Panc1 (cell line): Measurements from ENCODE around the gene SRBD1. TPM values are rescaled to one million over a fixed set of nuclear protein-coding genes. Genes with fewer than 3 reads are reported as not detected.

Source experiments
- ATAC-seq: fragments of 200-7000 bp; cut with Tn5 transposase; 2 replicates; pipeline ENCODE4 v1.9.1; 2020; ENCODE audit warnings: mild to moderate bottlenecking, moderate library complexity
- BruUV-seq: library from RNA; stranded (reverse); fragments of 400-500 nt; replicated peaks from 2 replicates; lab custom pipeline; 2021; lab: Mats Ljungman, UMichigan
- CTCF ChIA-PET: fragments of 300-600 bp; sonication (Branson Sonifier 250); formaldehyde crosslinking; loops from one replicate; lab custom pipeline; 2022; ENCODE audit warnings: antibody characterized with exemption; lab: Charles Lee
- POLR2A ChIA-PET: fragments of 300-600 bp; sonication (Branson Sonifier 250); formaldehyde crosslinking; loops from one replicate; lab custom pipeline; 2022; ENCODE audit warnings: antibody characterized with exemption; lab: Charles Lee
- DNase-seq: peaks from one replicate; pipeline ENCODE4 v3.0.0-alpha.2; 2010; ENCODE audit warnings: low read depth, low spot score
- H3K27ac ChIP-seq: 2 replicates; pipeline ENCODE4 v1.5.1; 2011; ENCODE audit warnings: mild to moderate bottlenecking, low read length, inconsistent platforms
- H3K27me3 ChIP-seq: fragments of 200-500 bp; sonication (Bioruptor generic); 2 replicates; pipeline ENCODE4 v1.6.0; 2014; ENCODE audit warnings: low read length, inconsistent platforms; ENCODE audit not compliant: control insufficient read depth, insufficient read depth
- H3K36me3 ChIP-seq: fragments of 200-500 bp; sonication (Bioruptor generic); 2 replicates; pipeline ENCODE4 v1.5.1; 2014; ENCODE audit warnings: inconsistent platforms, mild to moderate bottlenecking, low read length, moderate library complexity; ENCODE audit not compliant: control insufficient read depth, insufficient read depth
- H3K4me1 ChIP-seq: 2 replicates; pipeline ENCODE4 v1.5.1; 2011; ENCODE audit warnings: inconsistent platforms, mild to moderate bottlenecking, low read length, moderate library complexity; ENCODE audit not compliant: control insufficient read depth, insufficient read depth
- H3K4me3 ChIP-seq, 2 experiments: 2 replicates each; pipeline ENCODE4 v1.5.1; 2011 to 2012; ENCODE audit warnings: low read depth in 2 of 2, low read length in 2 of 2, mild to moderate bottlenecking in 2 of 2, inconsistent platforms in 1 of 2, moderate library complexity in 1 of 2
- H3K9me3 ChIP-seq: fragments of 200-500 bp; sonication (Bioruptor generic); 2 replicates; pipeline ENCODE4 v1.5.1; 2014; ENCODE audit warnings: low read depth, mild to moderate bottlenecking, inconsistent platforms, low read length, moderate library complexity; ENCODE audit not compliant: control insufficient read depth, insufficient read depth
- CTCF ChIP-seq: fragments of 450-650 bp; IDR thresholded peaks from 2 replicates; pipeline ENCODE4 v1.5.1; 2017; ENCODE audit warnings: mild to moderate bottlenecking
- POLR2AphosphoS5 ChIP-seq: IDR thresholded peaks from 2 replicates; pipeline ENCODE4 v1.6.1; 2012; ENCODE audit warnings: mild to moderate bottlenecking, low read depth, low read length, moderate library complexity
- REST ChIP-seq, 2 experiments: IDR thresholded peaks; 2 replicates each; pipeline ENCODE4 v1.6.1; 2011 to 2012; ENCODE audit warnings: low read depth in 2 of 2, control low read depth in 1 of 2, low read length in 1 of 2, mild to moderate bottlenecking in 1 of 2, moderate library complexity in 1 of 2; ENCODE audit not compliant: insufficient read depth in 1 of 2
- SIN3A ChIP-seq: IDR thresholded peaks from 2 replicates; pipeline ENCODE4 v1.6.1; 2012; ENCODE audit warnings: low read depth, mild to moderate bottlenecking, low read length, moderate library complexity, borderline replicate concordance; ENCODE audit not compliant: insufficient read depth
- TCF7L2 ChIP-seq: IDR thresholded peaks from 2 replicates; pipeline ENCODE4 v1.6.1; 2011; ENCODE audit warnings: mild to moderate bottlenecking, low read depth, low read length, inconsistent platforms
- in situ Hi-C: cut with HindIII; loops from 2 replicates; pipeline ENCODE4 v1.10.0; 2016; ENCODE audit warnings: low sequenced_read_pairs, low pct_unique_long_range_greater_than_20kb
- intact Hi-C: fragments of 100-400 bp; cut with micrococcal nuclease; formaldehyde crosslinking; loops from one replicate; pipeline ENCODE4 v1.10.0; 2022; ENCODE audit not compliant: unreplicated experiment
- total RNA-seq: library from RNA; stranded (reverse); gene quantifications from one replicate; pipeline ENCODE4 v1.2.1, GENCODE V29; 2021; ENCODE audit not compliant: unreplicated experiment

SRBD1 gene
- total RNA-seq, 1 experiment from 2014 or later, result 9.7 TPM

- CTCF ChIA-PET, result no interaction called here
- Histone ChIP-seq H3K27me3 (no peaks in the 10 kb centered on the region), H3K4me3 (peak overlapping the region; percentile 90 to 95), H3K27ac (no peak overlapping the region; the same call in 1 of the 2 replicates), H3K36me3 (no peaks in the 10 kb centered on the region; the same call in 1 of the 2 replicates), H3K4me1 (peaks cover 16% of the 10 kb centered on the region; the same call in 1 of the 2 replicates), H3K9me3 (no peaks in the 10 kb centered on the region)
- ATAC-seq, result peak; percentile 91
- intact Hi-C loops (no loop called here), in situ Hi-C loops (no loop called here)
- POLR2A ChIA-PET, result no interaction called here
- BruUV-seq, result no TSS peak
- TF ChIP-seq TCF7L2, result peak; percentile 47; the same call in 1 of the 2 replicates
- peak; percentile 45; the same call in 1 of the 2 replicates for TF ChIP-seq POLR2AphosphoS5
- peak; percentile 77 for TF ChIP-seq CTCF
- TF ChIP-seq REST (IDR thresholded peaks at IDR 0.05; ENCODE audit: insufficient read depth in 1 of 2, low read depth in 2 of 2, low read length in 1 of 2), result no peak
- 0 out of 2 replicates have a peak, but pooled peaks have one; percentile 8 for TF ChIP-seq SIN3A
- DNase-seq, result peak; percentile 79
Observed at GRCh38 chr2:45650851-45651414, 39.9 kb upstream of the SRBD1 start.

GRCh38 chr2:45649858-45650811, 39.1 kb upstream of the SRBD1 start:
- Histone ChIP-seq H3K9me3 (no peaks in the 10 kb centered on the region), H3K36me3 (no peaks in the 10 kb centered on the region; the same call in 1 of the 2 replicates), H3K4me1 (peaks cover 16% of the 10 kb centered on the region; the same call in 1 of the 2 replicates), H3K27ac (peak overlapping the region; percentile 73), H3K27me3 (no peaks in the 10 kb centered on the region), H3K4me3 (peak overlapping the region; percentile 90 to 95)
- ChIA-PET POLR2A (no interaction called here), CTCF (interaction anchor here (0.7 to 1.4 kb wide), 3 partner anchors 42 to 286 kb away, joined by 3 to 4 read pairs (median 3); no protein-coding TSS in a partner anchor)
- in situ Hi-C loops (no loop called here), intact Hi-C loops (no loop called here)
- TF ChIP-seq SIN3A (peak; percentile 59; the same call in 1 of the 2 replicates), CTCF (no peak), POLR2AphosphoS5 (no peak)
- no TSS peak for BruUV-seq
- DNase-seq (no peak), ATAC-seq (peak; percentile 57)
